Iris pigment epithelial cell (primary cell): ENCODE measurements around the gene SPAG6.
"Not testable (repeated sequence)": the region's sequence is repeated elsewhere in the genome, so short reads cannot be mapped to it uniquely, and the experiment has no call there.

Experiments used
- DNase-seq: peaks from one replicate; pipeline ENCODE4 v3.0.0-alpha.2; 2011; ENCODE audit warnings: low read depth

Gene SPAG6

GRCh38 chr10:22341190-22341925, 3.9 kb upstream of the SPAG6 start:
- DNase-seq = peak; percentile 22

GRCh38 chr10:22341926-22342196, 3.4 kb upstream of the SPAG6 start:
- DNase-seq = no peak

GRCh38 chr10:22342421-22342820, 2.9 kb upstream of the SPAG6 start:
- DNase-seq = no peak

- DNase-seq = no peak
These were observed 1.6 kb upstream of the SPAG6 start for GRCh38 chr10:22343731-22344130.

- DNase-seq = no peak
These were observed 1.0 kb upstream of the SPAG6 start for GRCh38 chr10:22344249-22344648.

- DNase-seq = no peak
These were observed 455 bp upstream of the SPAG6 start for GRCh38 chr10:22344781-22345300.

- DNase-seq = no peak
These were observed 883 bp downstream of the SPAG6 start for GRCh38 chr10:22346096-22346661.

GRCh38 chr10:22349755-22350154, 4.5 kb downstream of the SPAG6 start:
- no peak for DNase-seq

GRCh38 chr10:22351131-22351703, 5.9 kb downstream of the SPAG6 start:
- no peak for DNase-seq

- DNase-seq = no peak
These were observed 11.1 kb downstream of the SPAG6 start for GRCh38 chr10:22356324-22356873.

- not testable (repeated sequence) for DNase-seq
These were observed 12.5 kb downstream of the SPAG6 start for GRCh38 chr10:22357770-22358169.

- no peak for DNase-seq
These were observed 18.0 kb downstream of the SPAG6 start for GRCh38 chr10:22363305-22363704.

- no peak for DNase-seq
These were observed 19.3 kb downstream of the SPAG6 start for GRCh38 chr10:22364407-22365140.

GRCh38 chr10:22365233-22365632, 19.9 kb downstream of the SPAG6 start:
- DNase-seq = no peak

- DNase-seq = peak; percentile 15
These were observed 20.5 kb downstream of the SPAG6 start for GRCh38 chr10:22365644-22366434.

- no peak for DNase-seq
These were observed 21.1 kb downstream of the SPAG6 start for GRCh38 chr10:22366435-22366703.

GRCh38 chr10:22366771-22367170, 21.5 kb downstream of the SPAG6 start:
- no peak for DNase-seq

GRCh38 chr10:22367471-22367870, 22.2 kb downstream of the SPAG6 start:
- DNase-seq = no peak

- no peak for DNase-seq
These were observed 23.1 kb downstream of the SPAG6 start for GRCh38 chr10:22368402-22368801.

GRCh38 chr10:22368981-22369380, 23.7 kb downstream of the SPAG6 start:
- no peak for DNase-seq

- peak; percentile 66 for DNase-seq
These were observed 24.3 kb downstream of the SPAG6 start for GRCh38 chr10:22369434-22370072.

- no peak for DNase-seq
These were observed 25.0 kb downstream of the SPAG6 start for GRCh38 chr10:22370320-22370719.
